Brain microvascular endothelial cell (primary cell): ENCODE data around the gene PRR29.

Source experiments
- DNase-seq: peaks from one replicate; pipeline ENCODE4 v3.0.0-alpha.2; 2020
- H3K27ac ChIP-seq: fragments of 250-450 bp; sonication (Bioruptor Pico); 2 replicates; pipeline ENCODE4 v1.5.1; 2020; ENCODE audit warnings: mild to moderate bottlenecking, moderate library complexity
- H3K27me3 ChIP-seq: fragments of 250-450 bp; sonication (Bioruptor Pico); replicated peaks from 2 replicates; pipeline ENCODE4 v1.5.1; 2020; ENCODE audit warnings: mild to moderate bottlenecking
- H3K36me3 ChIP-seq: fragments of 250-450 bp; sonication (Bioruptor Pico); replicated peaks from 2 replicates; pipeline ENCODE4 v1.5.1; 2020; ENCODE audit warnings: mild to moderate bottlenecking
- H3K4me3 ChIP-seq: 2 replicates; pipeline ENCODE4 v1.5.1; 2011; ENCODE audit warnings: low read depth, mild to moderate bottlenecking, control low read depth, low read length, moderate library complexity
- in situ Hi-C: cut with HindIII; loops from 2 replicates; pipeline ENCODE4 v1.10.0; 2017; ENCODE audit warnings: low sequenced_read_pairs, low pct_ligation_motif_present
- TF ChIP-seq, protein P1 (sequence below): IDR thresholded peaks from 2 replicates; pipeline ENCODE4 v1.5.1; 2011; ENCODE audit warnings: low read depth, mild to moderate bottlenecking, moderate library complexity, low read length, control low read depth, inconsistent platforms; ENCODE audit errors: missing control alignments

PRR29 gene

GRCh38 chr17:64036198-64036922 lies 38.2 kb downstream of the PRR29 start:
- no peak overlapping the region for H3K4me3 ChIP-seq
- H3K36me3 ChIP-seq: no peaks in the 10 kb centered on the region
- in situ Hi-C loops: no loop called here
- H3K27me3 ChIP-seq: no peaks in the 10 kb centered on the region
- TF ChIP-seq, protein P1, sequence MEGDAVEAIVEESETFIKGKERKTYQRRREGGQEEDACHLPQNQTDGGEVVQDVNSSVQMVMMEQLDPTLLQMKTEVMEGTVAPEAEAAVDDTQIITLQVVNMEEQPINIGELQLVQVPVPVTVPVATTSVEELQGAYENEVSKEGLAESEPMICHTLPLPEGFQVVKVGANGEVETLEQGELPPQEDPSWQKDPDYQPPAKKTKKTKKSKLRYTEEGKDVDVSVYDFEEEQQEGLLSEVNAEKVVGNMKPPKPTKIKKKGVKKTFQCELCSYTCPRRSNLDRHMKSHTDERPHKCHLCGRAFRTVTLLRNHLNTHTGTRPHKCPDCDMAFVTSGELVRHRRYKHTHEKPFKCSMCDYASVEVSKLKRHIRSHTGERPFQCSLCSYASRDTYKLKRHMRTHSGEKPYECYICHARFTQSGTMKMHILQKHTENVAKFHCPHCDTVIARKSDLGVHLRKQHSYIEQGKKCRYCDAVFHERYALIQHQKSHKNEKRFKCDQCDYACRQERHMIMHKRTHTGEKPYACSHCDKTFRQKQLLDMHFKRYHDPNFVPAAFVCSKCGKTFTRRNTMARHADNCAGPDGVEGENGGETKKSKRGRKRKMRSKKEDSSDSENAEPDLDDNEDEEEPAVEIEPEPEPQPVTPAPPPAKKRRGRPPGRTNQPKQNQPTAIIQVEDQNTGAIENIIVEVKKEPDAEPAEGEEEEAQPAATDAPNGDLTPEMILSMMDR: peak; percentile 26
- H3K27ac ChIP-seq: no peak overlapping the region
- no peak for DNase-seq

- Histone ChIP-seq H3K27me3 (no peaks in the 10 kb centered on the region), H3K4me3 (no peak overlapping the region), H3K36me3 (no peaks in the 10 kb centered on the region), H3K27ac (no peak overlapping the region)
- no peak for DNase-seq
- TF ChIP-seq, protein P1: no peak
- in situ Hi-C loops: no loop called here
Observed at GRCh38 chr17:64037180-64037579, 39.0 kb downstream of the PRR29 start.

GRCh38 chr17:64037802-64038201 lies 39.7 kb downstream of the PRR29 start:
- Histone ChIP-seq H3K27ac (no peak overlapping the region), H3K4me3 (no peak overlapping the region), H3K27me3 (no peaks in the 10 kb centered on the region), H3K36me3 (no peaks in the 10 kb centered on the region)
- TF ChIP-seq, protein P1: no peak
- in situ Hi-C loops: no loop called here
- no peak for DNase-seq

DNA sequence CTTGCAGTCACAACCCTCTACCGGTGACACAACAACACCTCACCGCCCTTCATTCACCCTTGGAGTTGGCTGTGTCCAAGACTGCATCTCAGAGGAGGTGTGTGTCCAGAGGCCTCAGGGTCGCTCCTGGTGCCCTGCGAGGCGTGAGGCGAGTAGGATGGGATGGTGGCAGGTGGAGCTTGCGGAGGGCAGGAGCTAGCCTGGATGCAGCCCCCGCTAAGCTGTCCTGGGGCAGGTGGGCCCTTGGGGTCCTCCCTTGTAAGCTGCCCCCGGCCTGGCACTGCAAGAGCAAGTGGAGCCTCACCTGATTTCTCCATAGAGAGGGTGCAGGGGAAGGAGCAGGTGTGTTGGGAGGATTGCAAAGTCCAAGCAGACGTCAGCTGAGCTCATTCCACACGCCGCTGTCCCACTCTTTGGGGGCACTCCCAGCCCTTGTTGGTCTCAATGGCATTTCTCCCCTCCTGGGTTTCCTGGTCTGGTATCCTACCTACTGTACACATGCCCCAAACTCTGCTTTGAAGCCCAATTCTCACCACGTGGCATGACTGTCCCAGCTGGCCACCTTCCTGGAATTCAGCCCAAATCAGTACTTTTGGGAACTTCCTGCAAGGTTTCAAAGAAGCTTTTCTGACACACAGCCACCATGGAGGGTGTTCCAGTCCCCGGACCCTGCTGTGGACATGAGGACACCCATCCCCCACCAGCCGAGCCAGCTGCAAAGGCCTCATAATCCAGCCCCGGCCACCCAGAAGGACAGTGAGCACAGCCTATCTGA lies 40.4 kb downstream of the PRR29 start:
- in situ Hi-C loops: no loop called here
- no peaks in the 10 kb centered on the region for H3K36me3 ChIP-seq
- no peak for DNase-seq
- no peak overlapping the region for H3K4me3 ChIP-seq
- H3K27me3 ChIP-seq: no peaks in the 10 kb centered on the region
- H3K27ac ChIP-seq: no peak overlapping the region
- TF ChIP-seq, protein P1: no peak

GRCh38 chr17:64039106-64039400 lies 40.9 kb downstream of the PRR29 start:
- no peaks in the 10 kb centered on the region for H3K36me3 ChIP-seq

More at GRCh38 chr17:64039106-64039400, 40.9 kb downstream of the PRR29 start:
- Histone ChIP-seq H3K4me3 (no peak overlapping the region), H3K27ac (no peak overlapping the region), H3K27me3 (no peaks in the 10 kb centered on the region)
- DNase-seq: no peak
- TF ChIP-seq, protein P1: no peak
- in situ Hi-C loops: no loop called here
